Mesenteric fat pad (tissue), 1 donor: Measurements from ENCODE around the gene MBD3L3. TPM values are rescaled to one million over a fixed set of nuclear protein-coding genes. Genes with fewer than 3 reads are reported as not detected.
"Not testable (repeated sequence)": the region's sequence is repeated elsewhere in the genome, so short reads cannot be mapped to it uniquely, and the experiment has no call there.

Experiments used
- DNase-seq: peaks from one replicate; pipeline ENCODE4 v3.0.0-alpha.2; 2020; ENCODE audit warnings: low spot score
- long read RNA-seq: library from polyadenylated mRNA; unstranded; transcript quantifications from one replicate; pipeline ENCODE4 v2.0.0, GENCODE V29; 2020
- total RNA-seq: library from RNA; stranded (reverse); fragmentation: NEBNext Ultra II Directional; extraction: Animal tissue kit (Norgen Biotek cat#: 25700); gene quantifications from one replicate; pipeline ENCODE4 v1.2.1, GENCODE V29; 2021
- donor health status: DM: yes; HTN: yes; CAD: no.

MBD3L3 gene
- total RNA-seq: not detected
- long read RNA-seq: 0 reads

DNA sequence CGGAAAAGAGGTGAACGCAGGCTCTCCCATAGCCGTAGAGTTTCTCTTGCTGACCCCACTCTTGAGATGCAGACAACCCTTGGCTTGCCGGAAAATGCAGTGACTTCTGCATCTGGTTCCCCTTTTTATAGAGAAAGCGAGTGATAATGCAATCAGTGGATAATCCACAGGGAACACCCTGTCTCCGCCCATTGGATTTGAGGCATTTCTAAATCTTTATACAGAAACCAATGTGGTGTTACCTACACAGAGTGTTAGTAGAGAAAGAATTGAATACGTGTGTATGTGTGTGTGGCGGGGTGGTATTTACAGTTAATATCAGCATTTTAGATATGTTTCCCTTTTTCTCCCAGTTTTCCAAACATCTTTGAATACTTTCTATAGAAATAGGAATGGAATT is at the start of gene MBD3L3:
MBD3L3 (minus strand) TSS at position 101 of the 400 bp plus-strand sequence; CDS start at position 30, 71 bp downstream.
- DNase-seq: not testable (repeated sequence)

DNA sequence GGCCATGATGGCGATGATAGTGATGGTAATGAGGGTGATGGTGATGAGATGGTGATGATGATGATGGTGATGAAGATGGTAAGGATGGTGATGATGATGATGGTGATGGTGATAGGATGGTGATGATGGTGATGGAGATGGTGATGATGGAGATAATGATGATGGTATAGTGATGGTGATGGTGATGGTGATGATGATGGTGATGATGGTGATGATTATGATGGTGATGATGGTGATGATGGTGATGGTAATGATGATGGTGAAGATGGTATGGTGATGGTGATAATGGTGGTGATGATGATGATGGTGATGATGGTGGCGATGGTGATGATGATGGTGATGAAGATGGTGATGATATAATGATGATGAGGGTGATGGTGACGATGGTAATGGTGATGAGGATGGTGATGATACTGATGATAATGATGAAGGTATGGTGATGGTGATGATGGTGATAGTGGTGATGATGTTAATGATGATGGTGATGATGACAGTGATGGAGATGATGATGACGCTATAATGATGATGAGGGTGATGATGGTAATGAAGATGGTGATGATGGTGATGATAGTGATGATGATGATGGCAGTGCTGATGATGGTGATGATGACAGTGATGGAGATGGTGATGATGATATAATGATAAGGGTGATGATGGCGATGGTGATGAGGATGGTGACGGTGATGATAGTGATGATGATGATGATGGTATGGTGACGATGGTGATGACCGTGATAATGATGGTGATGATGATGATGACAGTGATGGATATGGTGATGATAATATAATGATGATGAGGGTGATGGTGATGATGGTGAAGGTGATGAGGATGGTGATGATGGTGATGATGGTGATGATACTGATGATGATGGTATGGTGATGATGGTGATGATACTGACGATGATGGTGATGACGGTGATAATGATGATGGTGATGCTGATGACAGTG is 48.5 kb upstream of the MBD3L3 start:
- no peak for DNase-seq

DNA sequence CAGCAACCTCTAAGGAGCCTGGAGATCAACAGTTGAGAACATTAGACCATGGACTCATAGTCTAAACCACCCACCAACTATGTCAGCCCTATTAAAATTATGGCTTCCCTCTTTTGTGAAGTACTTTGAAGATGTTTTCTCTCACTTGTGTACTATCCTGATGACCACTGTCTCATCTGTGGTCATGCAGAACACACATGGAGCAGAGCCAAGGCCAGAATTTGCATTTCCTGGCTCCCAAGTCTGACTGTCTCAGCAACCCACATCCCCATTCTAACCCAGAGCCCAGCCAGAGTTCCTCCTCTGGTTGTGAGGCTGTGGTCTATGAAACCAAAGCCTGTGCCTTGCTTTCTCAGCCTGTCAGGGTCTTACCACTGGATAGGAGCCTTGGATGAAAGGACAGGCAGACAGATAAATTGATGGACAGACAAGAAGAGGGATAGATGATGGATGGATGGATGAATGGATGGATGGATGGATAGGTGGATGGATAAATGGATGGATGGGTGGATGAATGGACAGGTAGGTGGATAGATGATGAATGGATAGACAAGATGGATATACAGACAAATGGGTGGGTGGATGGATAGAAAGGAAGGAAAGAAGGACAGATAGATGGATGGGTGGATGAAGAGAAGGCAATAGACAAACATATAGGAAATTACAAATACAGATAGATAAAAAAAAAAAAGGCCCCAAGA is 46.4 kb upstream of the MBD3L3 start:
- no peak for DNase-seq

DNA sequence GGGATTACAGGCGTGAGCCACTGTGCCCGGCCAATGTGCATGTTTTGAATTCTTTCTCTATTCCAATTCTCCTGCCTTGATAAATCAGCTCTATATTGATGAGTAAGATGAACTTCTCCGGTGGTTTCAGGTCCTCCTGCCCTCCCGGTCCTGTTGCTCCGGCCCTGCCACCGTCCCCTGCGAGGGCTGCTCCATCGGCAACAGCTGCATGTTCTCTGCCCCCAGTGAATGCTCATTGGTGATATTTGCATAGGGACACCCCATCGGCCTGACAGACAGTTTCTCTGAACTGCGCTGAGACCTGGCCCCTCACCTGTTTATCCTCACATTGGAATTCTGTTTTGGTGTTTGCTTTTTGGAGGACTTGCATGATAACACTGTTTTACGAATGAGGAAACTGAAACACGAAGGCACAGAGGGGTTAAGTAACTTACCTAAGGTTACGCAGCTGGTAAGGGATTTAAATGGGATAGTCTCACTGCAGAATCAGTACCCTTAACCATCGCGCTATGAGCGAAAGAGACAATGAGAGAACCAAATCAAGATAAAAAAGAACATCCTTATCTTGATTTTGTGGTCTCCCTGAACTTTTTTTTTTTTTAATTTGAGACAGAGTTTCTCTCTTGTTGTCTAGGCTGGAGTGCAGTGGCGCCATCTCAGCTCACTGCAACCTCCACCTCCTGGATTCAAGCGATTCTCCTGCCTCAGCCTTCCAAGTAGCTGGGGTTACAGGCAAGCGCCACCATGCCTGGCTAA is 43.2 kb upstream of the MBD3L3 start:
- DNase-seq: no peak

DNA sequence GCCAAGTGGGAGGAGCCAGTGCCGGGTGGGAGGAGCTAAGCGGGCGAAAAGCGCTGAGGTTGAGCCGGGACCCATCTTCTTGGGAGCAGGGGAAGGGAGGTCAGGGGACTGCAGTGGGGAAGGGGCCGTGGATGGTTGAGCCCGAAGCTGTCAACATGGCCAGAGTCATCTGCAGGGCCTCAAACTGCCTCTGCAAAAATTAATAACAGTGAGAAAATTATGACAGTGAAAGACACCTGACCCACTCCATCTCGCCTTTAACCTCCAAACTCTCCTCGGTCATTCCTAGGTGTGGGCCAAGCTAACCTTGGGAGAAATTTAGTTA is 41.1 kb upstream of the MBD3L3 start:
- no peak for DNase-seq

DNA sequence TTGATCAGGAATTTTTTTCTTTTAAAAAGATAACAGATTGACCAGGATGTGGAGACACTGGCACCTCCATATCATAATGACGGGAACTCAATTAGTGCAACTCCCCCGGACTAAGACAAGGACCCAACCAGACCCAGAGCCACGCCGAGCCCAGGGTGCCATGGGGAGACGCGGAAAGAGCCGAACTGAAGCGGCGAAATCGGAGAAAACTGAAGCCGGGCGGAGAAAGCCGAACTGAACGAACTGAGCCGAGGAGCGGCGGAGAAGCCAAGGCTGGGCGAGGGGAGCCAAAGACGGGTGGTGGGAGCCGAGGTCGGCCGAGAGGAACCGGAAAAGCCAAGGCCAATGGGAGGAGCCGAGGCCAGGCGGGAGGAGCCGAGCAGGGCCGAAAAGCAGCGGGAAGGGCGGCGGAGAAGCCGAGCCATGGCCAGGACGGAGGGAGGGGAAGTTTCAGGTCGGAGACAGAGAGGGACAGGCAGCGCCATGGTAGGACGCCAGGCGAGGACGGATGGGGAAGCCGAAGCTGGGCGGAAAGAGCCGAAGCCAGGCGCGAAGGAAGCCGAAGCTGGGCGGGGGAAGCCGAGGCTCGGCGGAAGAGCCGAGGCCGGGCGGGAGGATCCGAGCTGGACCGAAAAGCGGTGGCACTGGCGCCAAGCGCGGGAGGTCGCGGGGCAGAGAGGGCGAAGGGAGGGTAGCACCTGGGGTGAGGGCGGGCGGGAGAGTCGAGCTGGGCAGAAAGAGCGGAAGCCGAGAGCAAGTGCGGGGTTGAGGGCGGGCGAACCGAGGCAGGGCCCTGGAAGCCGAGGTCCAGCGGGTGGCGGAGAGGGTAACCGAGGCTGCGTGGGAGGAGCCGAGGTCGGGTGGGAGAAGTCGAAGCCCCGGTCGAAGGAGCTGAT is 40.5 kb upstream of the MBD3L3 start:
- peak; percentile 97 for DNase-seq

DNA sequence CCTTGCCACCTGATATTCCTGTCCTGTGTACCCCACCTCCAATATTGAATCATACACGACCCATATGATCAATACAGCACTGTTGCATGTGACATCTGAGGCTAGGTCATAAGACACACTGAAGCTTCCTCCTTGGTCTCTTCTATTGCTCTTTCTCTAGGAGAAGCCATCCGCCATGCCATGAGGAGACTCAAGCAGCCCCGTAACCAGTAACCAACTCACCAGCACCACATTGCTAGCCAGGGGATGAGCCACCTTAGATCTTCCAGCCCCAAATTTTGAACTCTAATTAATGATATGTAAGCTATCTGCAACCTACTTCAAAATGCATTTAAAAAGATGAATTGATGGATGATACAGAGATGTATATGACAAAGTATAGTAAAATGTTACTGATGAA is 39.6 kb upstream of the MBD3L3 start:
- no peak for DNase-seq

DNA sequence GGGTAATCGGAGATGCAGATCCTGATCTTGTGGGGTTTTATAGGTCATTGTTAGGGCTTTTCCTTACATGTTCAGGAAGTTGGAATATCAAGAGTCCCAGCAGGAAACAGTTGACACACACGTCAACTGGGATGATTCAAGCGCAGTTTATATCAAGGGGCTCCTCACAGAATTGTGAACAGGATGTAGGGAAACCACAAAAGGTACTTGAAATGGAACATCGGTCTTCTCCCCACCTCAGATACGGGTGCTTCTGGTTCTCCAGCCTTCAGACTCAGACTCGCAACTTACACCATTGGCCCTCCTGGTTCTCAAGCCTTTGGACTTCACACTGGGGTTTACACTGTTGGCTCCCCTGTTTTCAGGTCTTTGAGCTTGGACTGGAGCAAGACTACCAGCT is 30.5 kb upstream of the MBD3L3 start:
- DNase-seq: no peak

DNA sequence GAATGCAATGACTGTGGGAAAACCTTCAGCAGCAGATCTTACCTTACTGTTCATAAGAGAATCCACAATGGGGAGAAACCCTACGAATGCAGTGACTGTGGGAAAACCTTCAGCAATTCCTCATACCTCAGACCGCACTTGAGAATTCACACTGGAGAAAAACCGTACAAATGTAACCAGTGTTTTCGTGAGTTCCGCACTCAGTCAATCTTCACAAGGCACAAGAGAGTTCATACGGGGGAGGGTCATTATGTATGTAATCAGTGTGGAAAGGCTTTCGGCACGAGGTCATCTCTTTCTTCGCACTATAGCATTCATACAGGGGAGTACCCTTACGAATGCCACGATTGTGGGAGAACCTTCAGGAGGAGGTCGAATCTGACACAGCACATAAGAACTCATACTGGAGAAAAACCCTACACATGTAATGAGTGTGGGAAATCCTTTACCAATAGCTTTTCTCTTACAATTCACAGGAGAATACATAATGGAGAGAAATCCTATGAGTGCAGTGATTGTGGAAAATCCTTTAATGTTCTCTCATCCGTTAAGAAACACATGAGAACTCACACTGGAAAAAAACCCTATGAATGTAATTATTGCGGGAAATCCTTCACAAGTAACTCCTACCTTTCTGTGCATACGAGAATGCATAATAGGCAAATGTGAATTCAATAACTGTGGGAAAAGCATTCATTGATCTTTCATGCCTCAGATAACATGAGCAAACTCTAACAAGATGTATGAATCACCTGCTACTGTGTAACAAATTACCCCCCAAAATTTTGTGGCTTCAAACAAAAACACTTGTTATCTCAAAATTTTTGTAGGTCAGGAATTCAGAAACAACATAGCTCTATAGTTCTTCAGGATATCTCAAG is 24.8 kb upstream of the MBD3L3 start:
- no peak for DNase-seq

DNA sequence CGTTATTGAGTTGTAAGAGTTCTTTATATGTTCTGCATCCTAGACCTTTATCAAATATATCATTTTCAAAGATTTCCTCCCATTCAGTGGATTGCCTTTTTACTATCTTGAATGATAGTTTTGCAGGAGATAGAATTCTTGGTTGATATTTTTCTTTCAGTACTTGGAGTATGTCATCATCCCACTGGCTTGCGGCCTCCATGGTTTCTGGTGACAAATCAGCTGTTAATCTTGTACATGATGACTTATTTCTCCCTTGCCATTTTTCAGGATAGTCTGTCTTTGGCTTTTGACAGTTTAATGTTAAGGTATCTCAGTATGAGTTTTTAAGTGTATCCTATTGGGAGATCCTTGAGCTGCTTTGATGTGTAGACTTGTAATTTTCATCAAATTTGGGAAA is 19.5 kb upstream of the MBD3L3 start:
- no peak for DNase-seq

DNA sequence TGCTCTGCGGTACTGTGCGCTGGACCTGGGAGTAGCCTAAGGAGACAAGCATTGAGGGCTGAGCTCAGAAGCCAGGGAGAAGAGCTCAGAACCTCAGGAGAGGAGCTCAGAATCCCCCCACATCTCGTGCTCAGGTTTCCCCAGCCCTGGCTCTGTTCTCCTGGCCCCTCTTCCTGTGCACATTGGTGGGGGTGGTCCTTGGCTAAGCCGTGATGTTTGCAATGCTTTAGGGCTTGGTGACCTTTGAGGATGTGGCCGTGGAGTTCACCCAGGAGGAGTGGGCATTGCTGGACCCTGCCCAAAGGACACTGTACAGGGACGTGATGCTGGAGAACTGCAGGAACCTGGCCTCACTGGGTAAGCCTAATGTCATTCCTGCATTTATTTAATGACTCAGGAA is 17.7 kb upstream of the MBD3L3 start:
- DNase-seq: no peak

DNA sequence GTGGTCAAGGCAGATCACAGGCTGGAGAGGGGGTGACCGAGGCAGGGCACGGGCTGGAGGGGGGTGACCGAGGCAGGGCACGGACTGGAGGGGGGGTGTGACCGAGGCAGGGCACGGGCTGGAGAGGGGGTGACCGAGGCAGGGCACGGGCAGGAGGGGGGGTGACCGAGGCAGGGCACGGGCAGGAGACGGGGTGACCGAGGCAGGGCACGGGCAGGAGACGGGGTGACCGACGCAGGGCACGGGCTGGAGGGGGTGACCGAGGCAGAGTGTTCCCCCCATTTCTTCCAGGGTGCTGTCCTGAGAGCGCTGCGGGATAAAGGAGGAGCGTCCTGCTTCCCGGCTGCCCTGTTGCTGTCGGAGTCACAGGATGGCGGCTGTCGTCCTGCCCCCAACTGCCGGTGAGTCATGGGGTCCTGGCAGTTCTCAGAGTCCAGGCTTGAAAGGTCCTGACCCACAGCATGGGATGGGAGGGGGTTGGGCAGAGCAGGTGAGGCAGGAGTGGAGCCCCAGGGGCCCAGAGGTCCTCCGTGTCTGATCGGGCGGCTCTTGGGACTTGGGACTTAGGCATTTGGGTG is 16.3 kb upstream of the MBD3L3 start:
- DNase-seq: no peak

DNA sequence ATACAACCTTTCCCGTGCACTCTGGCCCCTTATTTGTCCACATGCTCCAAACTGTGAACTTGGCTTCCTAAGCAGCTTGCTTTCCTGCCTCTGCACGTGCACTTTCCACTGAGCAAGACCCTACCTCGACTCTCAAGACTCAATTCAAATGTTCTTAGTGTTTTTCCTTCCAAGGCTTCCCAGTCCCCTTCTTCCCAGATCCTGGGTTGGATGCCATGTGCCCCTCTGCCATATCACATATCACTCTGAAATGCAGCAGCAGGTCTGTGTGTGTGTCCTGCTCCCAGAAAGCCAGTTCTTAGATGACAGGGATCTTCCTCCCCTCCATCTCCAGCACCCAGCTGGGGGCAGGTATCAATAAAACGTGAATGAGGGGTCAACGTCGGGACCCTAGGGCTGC is 14.1 kb upstream of the MBD3L3 start:
- DNase-seq: no peak

DNA sequence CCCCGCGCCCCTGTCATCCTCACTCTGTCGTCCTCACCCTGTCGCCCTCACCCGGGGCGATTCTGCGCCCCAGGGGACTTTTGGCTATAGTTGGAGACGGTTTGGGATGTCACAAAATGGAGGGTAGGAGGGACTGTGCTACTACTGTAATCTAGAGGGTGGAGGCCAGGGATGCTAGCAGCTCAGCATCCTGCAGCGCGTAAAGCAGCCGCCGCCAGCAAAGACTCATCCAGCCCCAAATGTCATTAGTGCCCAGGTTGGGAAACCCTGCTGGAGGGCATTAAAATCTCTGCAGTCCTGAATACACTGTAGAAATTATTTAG is 11.4 kb upstream of the MBD3L3 start:
- no peak for DNase-seq

DNA sequence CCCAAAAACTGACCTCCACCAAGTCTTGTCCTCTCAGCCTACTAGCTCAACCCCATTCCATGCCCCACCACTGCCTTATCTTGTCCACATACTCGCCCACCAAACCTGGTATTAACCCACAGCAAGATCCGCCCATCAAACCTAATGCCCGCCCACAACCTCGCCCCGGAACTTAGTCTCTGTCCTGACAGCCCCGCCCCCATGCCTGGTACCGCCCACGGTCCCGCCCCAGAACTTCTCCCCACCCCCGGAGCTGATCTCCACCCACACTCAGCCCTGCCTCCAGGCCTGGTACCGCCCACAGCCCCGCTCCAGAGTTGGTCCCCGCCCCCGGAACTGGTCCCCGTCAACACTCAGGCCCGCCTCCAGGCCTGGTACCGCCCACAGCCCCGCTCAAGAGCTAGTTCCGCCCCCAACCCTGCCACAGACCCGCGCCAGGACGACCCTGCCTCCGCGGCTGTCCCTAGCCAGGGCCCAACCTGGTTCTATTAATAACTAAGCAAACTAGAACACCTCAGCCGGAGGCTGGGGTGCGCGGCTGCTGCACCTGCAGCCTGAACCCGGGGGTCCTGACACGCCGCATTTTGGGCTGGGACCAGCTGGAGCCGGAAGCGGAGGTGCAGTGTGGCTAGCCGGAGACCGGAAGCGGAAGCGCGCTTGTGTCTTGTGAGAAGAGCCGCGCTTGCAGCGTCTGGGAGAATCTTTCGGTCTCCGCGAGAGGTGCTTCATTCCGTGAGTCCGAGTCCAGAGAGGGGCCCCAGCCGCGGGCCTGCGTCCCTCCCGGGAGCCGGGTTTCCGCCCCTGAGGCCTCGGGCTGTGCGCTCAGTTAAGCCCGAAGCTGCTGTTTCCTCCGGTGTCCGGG is 10.8 kb upstream of the MBD3L3 start, which contains the start of gene ZNF557:
ZNF557 (plus strand) TSS at position 662 of the 862 bp plus-strand sequence. CDS start 5,372 bp downstream, outside the sequence.
- DNase-seq: peak; percentile 99

DNA sequence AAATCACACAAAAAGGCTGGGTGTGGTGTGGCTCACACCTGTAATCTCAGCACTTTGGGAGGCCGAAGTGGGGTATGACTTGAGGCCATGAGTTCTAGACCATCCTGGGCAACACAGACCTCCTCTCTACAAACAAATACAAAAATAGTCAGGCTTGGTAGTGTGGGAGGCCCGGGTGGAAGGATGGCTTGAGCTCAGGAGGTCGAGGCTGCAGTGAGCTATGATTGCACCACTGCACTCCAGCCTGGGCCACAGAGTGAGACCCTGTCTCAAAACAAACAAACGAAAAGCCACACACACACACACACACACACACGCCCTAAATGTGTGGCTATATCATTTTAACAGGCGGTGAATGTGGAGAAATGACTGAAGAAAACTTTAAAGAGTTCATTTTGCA is 10.1 kb upstream of the MBD3L3 start:
- no peak for DNase-seq

DNA sequence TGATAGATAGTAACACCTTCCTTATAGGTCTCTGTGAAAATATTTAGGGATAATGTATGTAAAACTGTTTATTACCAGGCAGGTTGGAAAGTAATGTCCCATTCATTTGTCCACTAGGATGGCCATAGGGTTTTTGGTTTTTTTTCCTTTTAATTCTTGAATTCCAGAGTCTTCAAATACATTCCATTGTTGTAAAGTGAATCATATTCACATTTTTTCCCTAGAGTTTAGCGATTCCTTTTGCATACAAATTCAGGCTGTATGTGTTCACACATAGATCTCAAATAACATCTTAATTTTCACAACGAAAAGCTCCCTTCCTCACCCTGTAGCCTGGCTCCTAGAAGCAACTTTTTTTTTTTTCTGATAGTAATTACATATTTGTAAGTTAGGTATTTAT is 9.2 kb upstream of the MBD3L3 start:
- DNase-seq: no peak

DNA sequence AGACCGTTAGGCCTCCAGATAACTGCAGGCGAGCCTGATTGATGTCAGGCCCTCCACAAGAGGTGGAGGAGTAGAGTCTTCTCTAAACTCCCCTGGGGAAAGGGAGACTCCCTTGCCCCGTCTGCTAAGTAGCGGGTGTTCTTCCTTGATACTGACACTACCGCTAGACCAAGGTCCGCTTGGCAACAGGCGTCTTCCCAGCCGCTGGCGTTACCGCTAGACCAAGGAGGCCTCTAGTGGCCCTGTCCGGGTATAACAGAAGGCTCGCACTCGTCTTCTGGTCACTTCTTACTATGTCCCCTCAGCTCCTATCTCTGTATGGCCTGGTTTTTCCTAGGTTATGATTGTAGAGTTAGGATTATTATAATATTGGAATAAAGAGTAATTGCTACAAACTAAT is 8.6 kb upstream of the MBD3L3 start:
- DNase-seq: not testable (repeated sequence)
